Neural crest cell (in vitro differentiated cells): ENCODE data around the gene SLC38A3. TPM values are rescaled to one million over a fixed set of nuclear protein-coding genes. Genes with fewer than 3 reads are reported as not detected.
A peak's percentile ranks its signal among the peaks of the same experiment; 100 is the strongest.

Source experiments
- DNase-seq: peaks from one replicate; pipeline ENCODE4 v3.0.0; 2021; ENCODE audit warnings: low read depth, mixed read lengths, low spot score
- H3K27ac Mint-ChIP-seq: one replicate; pipeline ENCODE4 v1.8.0; 2021; ENCODE audit warnings: mild to moderate bottlenecking, mixed read lengths; ENCODE audit not compliant: unreplicated experiment
- H3K27me3 Mint-ChIP-seq: 2 replicates; pipeline ENCODE4 v1.8.0; 2021; ENCODE audit warnings: low read depth, mild to moderate bottlenecking, mixed read lengths
- H3K36me3 Mint-ChIP-seq: 2 replicates; pipeline ENCODE4 v1.8.0; 2021; ENCODE audit warnings: low read depth, mild to moderate bottlenecking, mixed read lengths
- H3K4me1 Mint-ChIP-seq: 2 replicates; pipeline ENCODE4 v1.8.0; 2021; ENCODE audit warnings: mixed read lengths
- H3K4me3 Mint-ChIP-seq: one replicate; pipeline ENCODE4 v1.8.0; 2021; ENCODE audit warnings: mild to moderate bottlenecking, mixed read lengths
- H3K9me3 Mint-ChIP-seq: 2 replicates; pipeline ENCODE4 v1.8.0; 2021; ENCODE audit warnings: mixed read lengths
- CTCF ChIP-seq: fragments of 200-600 bp; sonication (generic); conservative IDR thresholded peaks from 2 replicates; pipeline ENCODE4 v1.5.0; 2021; ENCODE audit warnings: antibody characterized with exemption, mild to moderate bottlenecking
- total RNA-seq: library from RNA; stranded (reverse); gene quantifications from 2 replicates; pipeline ENCODE4 v1.2.1, GENCODE V29; 2021

SLC38A3 gene
- total RNA-seq, 1 donor from 2014 or later: 2.7 TPM

- no peaks in the 10 kb centered on the region for H3K27me3 Mint-ChIP-seq
- H3K4me1 Mint-ChIP-seq: no peaks in the 10 kb centered on the region
- H3K27ac Mint-ChIP-seq: no peak overlapping the region
- H3K36me3 Mint-ChIP-seq: no peaks in the 10 kb centered on the region
- no peak for TF ChIP-seq CTCF
- no peak overlapping the region for H3K4me3 Mint-ChIP-seq
- H3K9me3 Mint-ChIP-seq: no peaks in the 10 kb centered on the region
- no peak for DNase-seq
Measured at GRCh38 chr3:50183755-50184154, 21.3 kb upstream of the SLC38A3 start.

- H3K27me3 Mint-ChIP-seq: peaks cover 2% of the 10 kb centered on the region
- no peak overlapping the region for H3K4me3 Mint-ChIP-seq
Measured at GRCh38 chr3:50184242-50184978, 20.7 kb upstream of the SLC38A3 start.

GRCh38 chr3:50185230-50185629 lies 19.8 kb upstream of the SLC38A3 start:
- no peak overlapping the region for H3K27ac Mint-ChIP-seq
- no peak for DNase-seq
- peaks cover 2% of the 10 kb centered on the region for H3K27me3 Mint-ChIP-seq
- no peak for TF ChIP-seq CTCF
- H3K36me3 Mint-ChIP-seq: no peaks in the 10 kb centered on the region
- H3K4me1 Mint-ChIP-seq: peaks cover 5% of the 10 kb centered on the region
- no peak overlapping the region for H3K4me3 Mint-ChIP-seq
- no peaks in the 10 kb centered on the region for H3K9me3 Mint-ChIP-seq

More at GRCh38 chr3:50184242-50184978, 20.7 kb upstream of the SLC38A3 start:
- Mint-ChIP-seq H3K36me3 (no peaks in the 10 kb centered on the region), H3K27ac (no peak overlapping the region), H3K4me1 (peaks cover 4% of the 10 kb centered on the region), H3K9me3 (no peaks in the 10 kb centered on the region)
- TF ChIP-seq CTCF: no peak
- DNase-seq: no peak

DNA sequence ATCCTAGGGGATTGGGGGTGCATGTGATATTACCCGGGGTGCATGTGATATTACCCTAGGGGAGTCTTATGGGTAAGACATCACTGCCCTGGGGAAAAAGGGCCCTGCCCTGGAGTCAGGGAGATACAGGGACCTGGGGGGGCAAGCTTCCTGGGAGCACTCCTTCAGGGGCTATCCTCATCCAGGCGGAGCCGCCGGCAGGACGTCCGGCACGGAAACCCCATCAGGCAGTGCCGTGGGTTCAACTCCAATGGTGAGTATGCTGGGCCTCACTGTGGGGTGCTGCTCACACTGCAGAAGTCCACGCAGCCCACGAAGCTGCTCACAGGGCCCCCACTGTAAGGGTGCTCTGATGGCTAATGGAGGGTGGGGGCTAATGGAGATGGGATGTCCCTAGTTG lies 19.0 kb upstream of the SLC38A3 start:
- Mint-ChIP-seq H3K9me3 (no peaks in the 10 kb centered on the region), H3K36me3 (no peaks in the 10 kb centered on the region), H3K27me3 (peaks cover 2% of the 10 kb centered on the region), H3K4me1 (peaks cover 5% of the 10 kb centered on the region), H3K27ac (no peak overlapping the region), H3K4me3 (no peak overlapping the region)
- DNase-seq: no peak
- TF ChIP-seq CTCF: no peak

GRCh38 chr3:50187750-50188149 lies 17.3 kb upstream of the SLC38A3 start:
- peaks cover 5% of the 10 kb centered on the region for H3K27me3 Mint-ChIP-seq
- peak overlapping the region; percentile 27 for H3K27ac Mint-ChIP-seq
- no peak overlapping the region for H3K4me3 Mint-ChIP-seq
- no peaks in the 10 kb centered on the region for H3K9me3 Mint-ChIP-seq
- no peak for DNase-seq
- no peaks in the 10 kb centered on the region for H3K36me3 Mint-ChIP-seq
- TF ChIP-seq CTCF: no peak
- H3K4me1 Mint-ChIP-seq: peaks cover 8% of the 10 kb centered on the region
